ENCODE data around the gene ATCAY.
A peak's percentile ranks its signal among the peaks of the same experiment; 100 is the strongest.

DNA sequence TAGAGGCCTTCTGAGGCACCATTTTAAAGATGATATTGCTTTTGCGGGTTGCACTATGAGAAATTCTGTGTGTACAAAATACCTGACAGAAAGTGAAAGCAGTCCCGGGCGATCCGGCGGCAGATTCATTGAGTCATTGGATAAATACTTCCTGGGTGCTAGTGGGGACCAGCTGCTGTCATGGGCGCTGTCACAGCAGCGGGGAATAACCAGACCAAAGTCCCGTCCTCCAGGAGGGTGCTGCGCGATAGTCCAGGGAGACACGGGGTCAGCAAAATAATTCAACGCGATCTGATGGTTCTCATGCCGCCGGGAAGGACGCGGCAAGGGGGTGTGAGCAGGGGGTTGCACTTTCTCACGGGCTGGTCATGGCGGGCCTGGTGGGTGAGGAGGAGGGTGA, 25.2 kb upstream of the ATCAY start:
- TF ChIP-seq, protein P1, sequence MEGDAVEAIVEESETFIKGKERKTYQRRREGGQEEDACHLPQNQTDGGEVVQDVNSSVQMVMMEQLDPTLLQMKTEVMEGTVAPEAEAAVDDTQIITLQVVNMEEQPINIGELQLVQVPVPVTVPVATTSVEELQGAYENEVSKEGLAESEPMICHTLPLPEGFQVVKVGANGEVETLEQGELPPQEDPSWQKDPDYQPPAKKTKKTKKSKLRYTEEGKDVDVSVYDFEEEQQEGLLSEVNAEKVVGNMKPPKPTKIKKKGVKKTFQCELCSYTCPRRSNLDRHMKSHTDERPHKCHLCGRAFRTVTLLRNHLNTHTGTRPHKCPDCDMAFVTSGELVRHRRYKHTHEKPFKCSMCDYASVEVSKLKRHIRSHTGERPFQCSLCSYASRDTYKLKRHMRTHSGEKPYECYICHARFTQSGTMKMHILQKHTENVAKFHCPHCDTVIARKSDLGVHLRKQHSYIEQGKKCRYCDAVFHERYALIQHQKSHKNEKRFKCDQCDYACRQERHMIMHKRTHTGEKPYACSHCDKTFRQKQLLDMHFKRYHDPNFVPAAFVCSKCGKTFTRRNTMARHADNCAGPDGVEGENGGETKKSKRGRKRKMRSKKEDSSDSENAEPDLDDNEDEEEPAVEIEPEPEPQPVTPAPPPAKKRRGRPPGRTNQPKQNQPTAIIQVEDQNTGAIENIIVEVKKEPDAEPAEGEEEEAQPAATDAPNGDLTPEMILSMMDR (CRISPR knock-in tag; IDR thresholded peaks at IDR 0.05): 0 out of 2 replicates have a peak, but pooled peaks have one; percentile 17
- TF ChIP-seq MIXL1 (CRISPR knock-in tag; IDR thresholded peaks at IDR 0.05) (no peak), FOXM1 (CRISPR knock-in tag; IDR thresholded peaks at IDR 0.05) (no peak)
